ENCODE data around the gene LRRC25. TPM values are rescaled to one million over a fixed set of nuclear protein-coding genes. Genes with fewer than 3 reads are reported as not detected.

Gene LRRC25
- polyA plus RNA-seq, 3 donors: 0.75 to 1.6 (median 0.88) TPM

DNA sequence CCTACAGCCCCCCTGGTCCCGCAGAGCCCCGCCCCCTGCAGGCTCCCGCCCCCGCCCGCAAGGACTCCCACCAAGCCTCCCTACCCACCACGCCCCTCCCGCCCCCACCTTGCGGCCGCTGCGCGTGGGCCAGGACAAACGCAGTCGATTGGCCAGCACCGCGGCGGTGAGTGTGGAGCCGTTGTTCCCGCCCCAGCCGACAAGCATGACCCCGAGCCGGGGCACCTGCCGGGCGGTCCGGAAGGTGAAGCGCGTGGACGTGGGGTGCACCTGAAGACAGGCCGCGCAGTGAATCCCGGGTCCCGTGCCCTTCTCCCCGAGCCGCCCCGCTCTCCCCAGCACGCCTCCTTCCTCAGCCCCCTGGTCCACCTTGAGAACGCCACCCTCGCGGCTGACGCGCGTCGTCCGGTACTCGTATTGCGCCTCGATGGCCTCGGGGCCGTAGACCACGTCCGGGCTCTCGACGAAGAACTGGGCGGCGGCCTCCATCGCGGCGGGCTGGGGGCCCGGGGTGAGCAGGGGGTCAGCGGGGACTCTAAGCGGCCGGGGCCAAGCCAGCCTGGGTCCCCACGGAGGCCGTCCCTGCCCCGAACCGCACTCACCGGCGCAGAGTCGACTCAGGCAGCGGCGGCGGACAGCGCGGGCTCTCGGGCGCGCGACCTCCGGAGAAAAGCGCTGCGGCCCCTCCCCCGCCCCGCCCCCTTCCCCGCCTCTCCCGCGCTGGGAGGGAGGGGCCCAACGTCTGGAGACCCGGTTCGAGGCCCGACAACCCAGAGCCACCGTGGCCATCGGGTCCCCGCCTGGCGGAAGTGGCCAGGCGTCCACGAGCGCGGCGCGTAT, 40.3 kb upstream of the LRRC25 start, which contains the start of gene ISYNA1:
TSS of gene ISYNA1 (minus strand) at position 643 of the 840 bp plus-strand sequence. CDS start at position 489, 154 bp downstream.
- DNase-seq (ENCODE audit: extremely low read depth in 1 of 11, low read depth in 9 of 11, low spot score in 4 of 11): no peak

DNA sequence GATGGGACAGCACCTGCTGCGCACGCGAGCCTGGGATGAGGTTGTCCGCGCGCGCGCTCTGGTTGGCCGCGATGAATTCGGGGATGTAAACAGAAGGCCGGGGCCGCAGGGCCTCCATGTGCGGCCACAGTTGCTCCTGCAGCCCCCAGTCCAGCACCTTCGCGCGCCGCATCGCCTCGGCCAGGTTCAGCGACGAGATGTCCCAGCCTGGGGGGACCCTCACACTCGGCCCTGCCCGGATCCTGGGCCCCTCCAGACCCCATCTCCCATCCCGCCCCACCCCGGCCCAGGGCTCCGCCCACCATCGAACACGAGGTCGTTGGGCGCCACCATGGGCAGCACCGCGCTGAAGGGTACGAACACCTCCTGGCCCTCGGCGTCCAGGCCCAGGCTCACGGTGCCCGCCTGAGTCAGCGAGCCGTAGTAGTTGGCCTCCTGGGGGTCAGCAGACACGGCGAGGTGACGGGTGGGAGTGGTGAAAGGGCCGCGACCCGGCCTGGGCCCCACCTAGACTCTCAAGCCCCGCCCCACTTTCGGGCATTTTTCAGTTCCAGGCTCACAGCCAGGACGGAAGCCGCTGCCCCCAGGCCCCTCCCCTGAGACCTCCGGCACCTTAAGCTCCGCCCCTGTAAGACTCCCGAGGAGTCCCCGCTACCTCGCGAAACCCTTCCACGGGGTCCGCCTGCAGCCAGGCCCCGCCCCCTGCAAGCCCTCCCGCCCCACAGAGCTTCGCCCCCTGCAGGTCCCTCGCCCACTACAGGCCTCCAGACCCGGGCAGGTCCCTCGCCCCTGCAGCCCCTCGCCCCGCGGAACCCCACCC, 39.5 kb upstream of the LRRC25 start:
- DNase-seq (ENCODE audit: extremely low read depth in 1 of 11, low read depth in 9 of 11, low spot score in 4 of 11): peak in 4 of 11 donors; percentile 81 to 88 (median 84)

DNA sequence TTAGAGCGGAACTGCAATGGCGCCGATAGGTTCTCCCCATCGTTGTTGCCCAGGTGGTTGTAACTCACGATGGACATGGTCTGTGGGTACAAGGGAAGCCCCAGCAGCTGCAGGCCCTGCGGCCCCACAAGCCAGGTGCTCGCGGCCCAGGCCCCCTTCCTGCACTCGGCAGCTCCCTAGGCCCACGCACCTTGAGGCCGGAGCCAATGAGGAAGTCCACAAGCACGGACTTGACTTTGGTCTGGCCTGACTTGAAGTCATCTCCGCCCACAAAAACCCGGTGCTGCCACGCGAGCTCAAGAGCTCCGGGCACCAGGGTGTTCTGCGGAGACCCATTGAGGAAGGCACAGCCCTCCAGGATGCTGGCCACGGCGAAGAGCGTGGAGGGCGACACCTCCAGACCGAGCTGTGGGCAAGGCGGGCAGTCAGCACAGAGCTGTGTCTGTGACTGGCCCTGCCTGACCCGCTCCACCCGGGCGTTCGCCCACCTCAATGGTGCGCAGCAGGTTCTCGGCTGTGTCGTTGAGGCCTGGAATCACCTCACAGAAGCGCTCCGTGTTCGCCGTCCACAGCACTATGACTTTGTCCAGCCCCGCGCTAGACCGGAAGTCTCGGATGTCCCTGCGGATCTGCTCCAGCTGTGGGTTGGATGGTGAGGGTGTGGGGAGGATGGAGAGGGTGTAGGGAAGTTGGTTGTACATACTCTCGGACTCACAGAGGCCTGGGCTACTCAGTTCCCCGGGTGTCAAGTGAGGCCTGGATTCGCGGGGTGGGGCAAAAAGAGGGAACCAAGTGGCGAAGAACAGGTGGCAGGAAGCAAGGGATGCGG, 38.6 kb upstream of the LRRC25 start:
- DNase-seq (ENCODE audit: extremely low read depth in 1 of 11, low read depth in 9 of 11, low spot score in 4 of 11): no peak

DNA sequence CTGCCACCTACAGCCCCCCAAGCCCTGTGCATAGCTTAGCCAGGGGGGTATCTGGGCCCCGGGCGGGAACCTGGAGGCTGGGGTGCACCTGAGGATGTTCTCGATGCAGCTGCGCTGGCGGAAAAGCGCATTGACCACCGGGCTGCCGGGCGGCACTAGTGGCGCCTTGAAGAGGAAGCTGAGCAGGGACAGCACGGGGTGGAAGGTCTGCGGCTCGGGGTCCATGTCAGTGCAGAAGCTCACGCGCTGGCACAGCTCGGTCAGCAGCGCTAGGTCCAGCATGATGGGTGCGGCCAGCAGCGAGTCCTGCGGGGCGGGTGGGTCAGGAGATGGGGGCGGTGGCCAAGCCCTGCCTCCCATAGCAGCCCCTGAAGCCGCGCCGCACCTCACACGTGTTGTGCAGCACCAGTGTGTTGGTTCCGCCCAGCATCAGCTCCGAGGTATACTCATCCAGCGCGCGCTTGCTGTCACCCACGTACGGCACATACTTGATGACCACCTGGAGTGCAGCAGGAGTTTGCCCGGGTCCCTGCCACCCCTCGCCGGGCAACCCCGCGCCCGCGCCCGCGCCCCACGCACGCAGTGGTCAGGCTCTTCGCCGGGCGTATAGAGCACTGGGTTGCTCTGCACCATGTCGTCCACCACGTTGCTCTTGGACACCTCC, 37.9 kb upstream of the LRRC25 start:
- DNase-seq (ENCODE audit: extremely low read depth in 1 of 11, low read depth in 9 of 11, low spot score in 4 of 11): no peak

DNA sequence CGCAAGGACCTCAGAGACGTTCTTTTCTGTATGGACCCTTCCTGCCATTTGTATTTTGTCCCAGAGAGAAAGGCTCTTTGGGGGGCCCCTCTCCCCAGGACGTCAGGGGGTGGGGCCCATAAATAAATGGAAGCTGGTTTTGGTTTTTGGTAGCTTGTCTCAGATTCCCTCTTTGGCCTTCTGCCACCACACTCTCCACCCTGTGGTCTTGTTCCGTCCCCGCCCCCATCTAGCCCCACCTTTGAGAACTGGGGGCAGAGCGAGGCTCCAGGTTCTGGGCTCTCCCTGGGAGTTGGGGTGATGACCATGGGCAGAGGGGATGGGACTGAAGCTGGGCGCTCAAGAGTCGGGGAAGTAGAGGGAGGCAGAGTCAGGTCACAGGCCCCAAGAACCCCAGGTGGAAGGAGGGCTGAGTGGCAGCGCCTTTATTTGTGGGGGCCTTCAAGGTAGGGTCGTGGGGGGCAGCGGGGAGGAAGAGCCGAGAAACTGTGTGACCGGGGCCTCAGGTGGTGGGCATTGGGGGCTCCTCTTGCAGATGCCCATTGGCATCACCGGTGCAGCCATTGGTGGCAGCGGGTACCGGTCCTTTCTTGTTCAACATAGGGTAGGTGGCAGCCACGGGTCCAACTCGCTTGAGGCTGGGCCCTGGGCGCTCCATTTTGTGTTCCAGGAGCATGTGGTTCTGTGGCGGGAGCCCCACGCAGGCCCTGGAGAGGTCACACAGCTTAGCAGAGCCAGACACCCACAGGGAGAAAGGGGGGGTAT, 37.2 kb upstream of the LRRC25 start:
- no peak for DNase-seq (ENCODE audit: extremely low read depth in 1 of 11, low read depth in 9 of 11, low spot score in 4 of 11)

DNA sequence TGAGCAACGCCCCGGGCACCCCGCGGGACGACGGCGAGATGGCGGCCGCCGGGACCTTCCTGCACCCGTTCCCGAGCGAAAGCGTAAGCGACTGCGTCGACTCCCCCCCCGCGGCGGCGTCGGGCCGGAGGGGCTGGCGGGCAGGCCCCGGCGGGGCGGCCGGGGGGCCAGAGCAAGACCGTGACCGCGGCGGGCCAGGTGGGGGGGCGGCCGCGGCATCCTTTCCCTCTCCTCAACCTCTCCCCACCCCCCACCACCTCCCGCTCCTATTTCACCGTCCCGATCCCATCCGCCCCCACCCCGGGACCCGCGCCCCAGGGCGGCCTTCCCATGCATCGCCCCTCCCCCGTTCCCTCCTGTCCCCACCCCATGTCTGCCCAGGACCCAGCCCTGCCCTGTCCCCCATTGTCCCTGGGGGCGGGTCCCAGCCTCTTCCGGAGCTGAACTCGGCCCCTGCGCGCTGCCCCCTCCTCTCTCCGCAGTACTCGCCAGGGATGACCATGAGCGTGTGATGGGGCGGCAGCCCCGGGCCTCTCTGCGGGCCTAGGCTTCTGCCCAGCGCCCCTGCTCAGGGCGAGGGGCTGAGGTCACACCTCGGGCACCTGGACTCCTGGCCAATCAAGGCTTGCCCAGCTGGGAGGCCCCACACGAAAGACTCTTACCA, 36.4 kb upstream of the LRRC25 start:
- DNase-seq (ENCODE audit: extremely low read depth in 1 of 11, low read depth in 9 of 11, low spot score in 4 of 11): no peak

DNA sequence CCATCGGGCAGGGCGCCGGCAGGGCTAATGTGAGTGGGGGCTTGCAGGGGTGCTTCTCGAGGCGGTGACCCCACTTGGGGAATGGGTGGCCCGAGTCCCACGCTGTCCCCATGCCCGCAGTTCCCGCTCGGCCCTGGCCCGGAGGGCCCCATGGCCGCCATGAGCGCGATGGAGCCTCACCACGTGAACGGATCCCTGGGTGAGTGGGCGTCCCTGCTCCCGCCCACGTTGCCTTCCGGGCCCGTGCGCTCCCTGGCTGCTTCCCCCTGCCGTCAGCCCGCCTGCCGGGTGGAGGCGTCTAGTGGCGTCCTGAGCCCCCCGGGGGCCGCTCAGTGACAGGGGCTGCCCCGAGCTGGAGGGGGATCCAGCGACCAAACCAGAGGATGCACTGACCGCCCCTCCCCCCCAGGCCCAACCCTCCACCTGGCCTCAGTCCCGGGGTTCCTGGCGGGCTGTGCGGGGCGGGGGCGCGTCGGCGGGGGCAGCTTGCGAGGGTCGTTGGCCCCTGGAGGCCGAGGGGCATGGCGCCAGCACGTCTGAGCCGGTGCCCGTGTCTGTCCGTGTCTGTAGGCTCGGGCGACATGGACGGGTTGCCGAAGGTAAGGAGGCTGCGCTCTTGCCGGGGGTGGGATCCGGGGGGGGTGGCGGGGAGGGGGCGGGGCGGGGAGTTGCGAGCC, 35.7 kb upstream of the LRRC25 start:
- no peak for DNase-seq (ENCODE audit: extremely low read depth in 1 of 11, low read depth in 9 of 11, low spot score in 4 of 11)

DNA sequence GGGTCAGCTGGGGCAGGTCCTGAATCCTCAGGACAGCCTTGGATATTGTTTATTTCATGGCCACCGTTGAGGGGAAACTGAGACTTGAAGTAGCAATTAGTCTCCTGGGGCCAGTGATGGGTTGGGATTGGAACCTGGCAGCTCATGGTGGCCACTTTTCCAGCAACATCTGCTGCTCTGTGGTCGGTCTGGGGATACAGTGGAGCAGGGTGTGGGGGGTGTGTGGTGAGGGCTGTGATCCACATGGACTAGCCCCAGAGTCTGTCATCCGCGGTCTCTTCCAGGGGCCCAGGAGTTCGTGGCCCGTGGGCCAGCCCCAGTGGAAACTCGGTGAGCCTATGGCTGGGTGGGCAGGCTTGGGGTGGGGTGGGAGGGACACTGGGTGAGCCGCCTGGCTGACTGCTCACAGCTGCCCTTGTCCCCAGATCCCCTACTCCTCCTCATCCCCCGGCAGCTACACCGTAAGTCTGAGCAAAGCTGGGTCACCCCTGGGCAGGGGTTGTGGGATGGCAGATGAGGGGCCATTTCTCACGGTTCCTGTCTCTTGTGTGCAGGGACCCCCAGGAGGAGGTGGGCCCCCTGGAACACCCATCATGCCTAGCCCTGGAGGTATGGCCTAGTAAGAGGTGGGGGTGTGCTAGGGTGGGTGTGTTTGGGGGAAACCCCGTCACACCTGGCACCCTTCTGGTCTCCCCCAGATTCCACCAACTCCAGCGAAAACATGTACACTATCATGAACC, 35.0 kb upstream of the LRRC25 start:
- DNase-seq (ENCODE audit: extremely low read depth in 1 of 11, low read depth in 9 of 11, low spot score in 4 of 11): no peak

DNA sequence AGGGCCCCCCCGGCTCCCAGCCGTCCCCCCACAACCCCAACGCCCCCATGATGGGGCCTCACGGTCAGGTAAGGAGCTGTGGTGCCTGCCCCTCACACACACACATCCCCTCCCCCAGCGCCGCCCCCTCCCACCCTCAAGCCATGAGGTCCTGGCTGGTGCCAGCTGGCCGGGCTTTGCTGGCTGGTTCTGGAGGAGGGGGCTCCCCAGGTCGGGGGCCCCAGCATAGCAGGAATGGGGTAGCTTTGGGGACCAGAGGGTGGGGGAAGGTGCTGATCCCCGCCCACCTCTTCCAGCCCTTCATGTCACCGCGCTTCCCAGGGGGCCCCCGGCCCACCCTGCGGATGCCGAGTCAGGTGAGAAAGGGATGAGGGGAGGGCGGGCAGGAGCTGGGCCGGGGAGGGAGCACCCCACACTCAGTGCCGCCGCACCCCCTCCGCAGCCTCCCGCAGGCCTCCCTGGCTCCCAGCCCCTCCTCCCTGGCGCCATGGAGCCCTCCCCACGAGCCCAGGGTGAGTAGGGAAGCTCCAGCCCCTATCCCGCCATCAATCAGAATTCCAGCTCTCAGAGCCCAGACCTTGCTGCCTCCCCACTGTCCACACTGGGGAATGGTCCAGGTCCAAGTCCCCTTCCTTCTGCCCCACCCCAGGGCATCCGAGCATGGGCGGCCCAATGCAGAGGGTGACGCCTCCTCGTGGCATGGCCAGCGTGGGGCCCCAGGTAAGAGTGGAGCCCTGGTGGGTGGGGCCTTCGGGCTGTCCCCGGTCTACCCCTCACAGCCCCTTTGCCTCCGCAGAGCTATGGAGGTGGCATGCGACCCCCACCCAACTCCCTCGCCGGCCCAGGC, 34.2 kb upstream of the LRRC25 start:
- no peak for DNase-seq (ENCODE audit: extremely low read depth in 1 of 11, low read depth in 9 of 11, low spot score in 4 of 11)

DNA sequence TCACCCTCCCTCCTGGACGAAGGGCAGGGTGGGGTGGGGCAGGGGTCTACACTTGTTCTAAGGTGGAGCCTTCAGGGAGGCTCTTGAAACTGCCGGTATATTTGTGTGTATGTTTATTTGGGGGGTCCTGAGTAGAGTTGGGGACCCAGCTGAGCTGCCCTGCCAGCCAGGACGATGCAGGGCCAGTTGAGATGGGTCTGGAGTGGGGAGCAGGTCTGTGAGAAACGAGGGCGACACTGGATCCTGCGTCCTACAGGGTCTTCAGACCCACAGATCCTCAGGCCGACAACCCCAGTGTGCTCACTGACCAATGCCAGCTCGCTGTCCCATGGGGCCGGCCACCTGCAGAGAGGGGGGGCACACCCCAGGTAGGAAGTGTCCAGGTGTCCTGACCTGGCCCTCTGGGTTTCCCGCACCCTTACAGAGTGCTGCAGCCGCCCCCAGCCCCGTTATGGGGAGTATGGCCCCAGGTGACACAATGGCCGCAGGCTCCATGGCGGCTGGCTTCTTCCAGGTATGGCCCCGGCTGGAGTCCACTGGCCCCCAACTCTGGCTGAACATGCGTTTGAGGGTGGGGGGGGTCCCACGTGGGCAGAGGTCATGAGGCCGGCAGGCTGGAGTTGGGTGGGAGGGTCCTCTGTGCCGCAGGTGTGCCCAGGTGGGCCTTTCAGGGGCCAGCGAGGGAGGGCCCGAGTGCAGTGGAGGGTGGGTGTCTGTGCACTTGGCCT, 33.2 kb upstream of the LRRC25 start:
- DNase-seq (ENCODE audit: extremely low read depth in 1 of 11, low read depth in 9 of 11, low spot score in 4 of 11): no peak

DNA sequence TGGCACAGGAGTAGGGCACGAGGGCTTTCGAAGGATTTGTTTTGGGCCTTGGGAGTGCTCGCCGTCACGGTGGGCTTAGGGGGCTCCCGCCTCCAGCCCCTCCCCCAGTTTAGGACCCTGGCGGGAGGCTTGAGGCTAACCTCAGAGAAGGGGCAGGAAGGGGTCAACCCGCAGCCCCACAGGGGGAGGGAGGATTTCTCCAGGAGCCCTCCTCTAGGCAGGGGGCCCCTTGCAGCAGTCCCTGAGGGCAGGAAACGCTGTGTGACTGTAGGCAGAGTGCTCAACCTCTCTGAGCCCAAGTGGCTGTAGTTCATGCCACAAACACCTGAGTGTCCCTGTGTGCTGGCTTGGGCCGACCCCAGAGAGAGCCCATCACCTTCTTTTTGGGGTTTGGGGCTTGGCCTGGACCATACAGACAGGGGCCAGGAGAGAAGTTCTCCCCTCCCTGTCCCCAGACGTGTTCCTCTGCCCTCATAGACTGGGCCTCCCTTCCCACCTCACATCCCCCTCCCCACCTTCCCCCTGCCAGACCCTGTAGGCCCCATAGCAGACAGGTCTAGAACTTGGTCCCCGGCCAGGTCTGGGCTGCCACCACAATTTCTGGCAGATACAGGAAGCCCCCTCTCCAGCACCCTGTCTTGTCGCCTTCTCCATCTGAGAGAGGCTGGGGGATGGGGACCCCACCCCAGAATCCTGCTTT, 32.4 kb upstream of the LRRC25 start:
- DNase-seq (ENCODE audit: extremely low read depth in 1 of 11, low read depth in 9 of 11, low spot score in 4 of 11): no peak

DNA sequence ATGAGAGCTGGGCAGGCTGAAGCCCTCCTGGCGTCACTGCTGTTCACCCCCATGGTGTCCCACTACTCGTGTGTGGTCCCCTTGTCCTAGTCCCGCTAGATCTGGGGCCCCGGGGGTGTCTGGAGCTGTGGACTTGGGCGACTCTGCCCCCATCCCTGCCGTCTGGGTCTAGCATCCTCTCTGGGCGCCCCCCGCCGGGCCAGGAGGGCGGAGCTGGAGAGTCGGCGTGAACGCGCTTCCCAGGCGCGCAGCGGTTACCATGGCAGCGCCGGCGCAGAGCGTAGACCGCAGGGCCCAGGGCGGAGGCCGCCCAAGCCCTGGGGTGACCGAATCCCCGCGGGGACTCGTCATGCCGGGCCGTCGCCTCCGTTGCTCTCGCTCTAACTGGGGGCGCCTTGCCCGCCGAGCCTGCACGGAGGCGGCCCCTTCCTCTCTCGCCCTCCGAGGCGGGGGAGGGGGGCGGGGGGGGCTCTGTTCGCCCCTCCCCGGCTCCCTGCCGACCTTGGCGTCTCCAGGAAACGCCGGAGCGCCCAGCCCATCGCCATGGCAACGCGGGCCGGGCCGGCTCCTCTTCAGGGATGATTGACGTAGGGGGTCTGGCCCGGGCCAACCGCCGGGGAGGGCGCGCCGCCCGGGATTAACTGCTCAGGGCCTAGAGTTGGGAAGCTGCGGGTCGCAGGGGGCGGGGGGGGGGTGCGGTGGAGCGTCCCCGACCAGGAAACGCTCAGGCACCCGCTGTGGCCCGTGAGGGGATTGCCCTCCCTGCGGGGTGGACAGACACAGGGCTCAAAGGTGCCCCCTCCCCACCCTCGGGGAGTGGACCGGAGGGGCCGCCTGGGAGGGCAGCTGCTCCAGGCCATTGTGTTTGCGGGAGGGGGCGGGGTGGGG, 31.6 kb upstream of the LRRC25 start:
- peak in 1 of 11 donors; percentile 72 for DNase-seq (ENCODE audit: extremely low read depth in 1 of 11, low read depth in 9 of 11, low spot score in 4 of 11)

DNA sequence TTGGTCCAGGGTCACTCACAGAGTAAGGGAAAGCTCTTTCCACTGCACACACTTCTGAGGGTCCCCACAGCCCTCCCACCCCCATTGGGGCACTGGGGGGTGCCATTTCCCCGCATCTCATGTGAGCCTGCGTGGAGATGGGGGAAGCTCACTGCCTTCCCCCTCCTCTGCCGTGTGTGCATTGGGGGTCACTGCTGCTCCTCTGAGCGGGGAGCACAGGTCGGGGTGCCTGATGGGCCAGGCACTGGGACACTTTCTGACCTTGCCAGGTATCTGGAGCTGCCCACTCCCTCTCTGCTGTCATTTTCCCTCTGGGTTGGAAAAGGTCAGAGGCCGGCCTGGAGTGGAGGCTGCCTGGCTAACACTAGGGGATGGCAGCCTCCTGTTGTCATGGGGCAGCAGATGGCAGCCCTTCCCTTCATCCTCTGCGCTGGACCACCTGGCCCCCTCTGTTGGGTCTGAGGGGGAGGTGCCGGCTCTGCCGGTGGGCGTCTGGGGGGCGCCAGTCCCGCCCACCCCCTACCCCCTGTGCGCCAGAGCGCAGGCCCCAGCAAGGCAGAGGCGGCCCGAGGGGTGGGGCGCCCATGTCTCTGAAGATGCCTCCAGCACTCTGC, 30.9 kb upstream of the LRRC25 start:
- no peak for DNase-seq (ENCODE audit: extremely low read depth in 1 of 11, low read depth in 9 of 11, low spot score in 4 of 11)
